HepG2 (cell line): Measurements from ENCODE around the gene JAG1. TPM values are rescaled to one million over a fixed set of nuclear protein-coding genes. Genes with fewer than 3 reads are reported as not detected.

Experiments used
- BRF2 ChIP-seq: sonication (generic); formaldehyde crosslinking; IDR thresholded peaks from 2 replicates; pipeline ENCODE4 v1.8.1; 2022; ENCODE audit warnings: mild to moderate bottlenecking, missing genetic modification reagents
- CHD4 ChIP-seq: fragments of 200-600 bp; sonication (generic); IDR thresholded peaks from 2 replicates; pipeline ENCODE4 v1.7.0; 2017; ENCODE audit warnings: mild to moderate bottlenecking, low read length, borderline replicate concordance
- CREB1 ChIP-seq, 2 experiments: fragments of 450-650 bp in 1 of 2; IDR thresholded peaks; 2 replicates each; pipeline ENCODE4 v1.6.1; 2016 to 2017; ENCODE audit warnings: control low read depth in 1 of 2, mild to moderate bottlenecking in 1 of 2, missing compliant biosample characterization in 1 of 2, missing genetic modification characterization in 1 of 2
- FIP1L1 ChIP-seq: fragments of 200-400 bp; formaldehyde crosslinking; IDR thresholded peaks from 2 replicates; pipeline ENCODE4 v1.6.1; 2018; ENCODE audit warnings: low read depth, mild to moderate bottlenecking, low read length, moderate library complexity, borderline replicate concordance; ENCODE audit not compliant: insufficient read depth
- HIVEP1 ChIP-seq: sonication (generic); formaldehyde crosslinking; IDR thresholded peaks from 2 replicates; pipeline ENCODE4 v1.4.0; 2020; ENCODE audit warnings: mild to moderate bottlenecking, missing genetic modification reagents
- IKZF1 ChIP-seq: fragments of 450-650 bp; IDR thresholded peaks from 2 replicates; pipeline ENCODE4 v1.7.1; 2016
- NKX3-1 ChIP-seq: sonication (generic); formaldehyde crosslinking; IDR thresholded peaks from 2 replicates; pipeline ENCODE4 v1.5.0; 2020; ENCODE audit warnings: missing genetic modification reagents
- NONO ChIP-seq, 2 experiments: fragments of 450-650 bp in 1 of 2; sonication (generic) in 1 of 2; formaldehyde crosslinking in 1 of 2; IDR thresholded peaks in 1 of 2; conservative IDR thresholded peaks in 1 of 2; 2 replicates each; pipeline versions ENCODE4 v1.6.1 to v1.8.0; 2017 to 2022; ENCODE audit warnings: mild to moderate bottlenecking in 1 of 2, missing genetic modification reagents in 1 of 2, moderate library complexity in 1 of 2
- PAWR ChIP-seq: sonication (generic); formaldehyde crosslinking; IDR thresholded peaks from 2 replicates; pipeline ENCODE4 v1.4.0; 2020; ENCODE audit warnings: missing genetic modification reagents, mild to moderate bottlenecking, borderline replicate concordance
- PHF8 ChIP-seq: sonication (generic); formaldehyde crosslinking; IDR thresholded peaks from 2 replicates; pipeline ENCODE4 v1.5.0; 2020; ENCODE audit warnings: missing genetic modification reagents
- STAT6 ChIP-seq: sonication (generic); formaldehyde crosslinking; IDR thresholded peaks from 2 replicates; pipeline ENCODE4 v1.4.0; 2020; ENCODE audit warnings: missing genetic modification reagents, mild to moderate bottlenecking, borderline replicate concordance
- ZBTB3 ChIP-seq: sonication (generic); formaldehyde crosslinking; IDR thresholded peaks from 2 replicates; pipeline ENCODE4 v1.4.0; 2020; ENCODE audit warnings: low read depth, mild to moderate bottlenecking, moderate library complexity, missing genetic modification reagents, borderline replicate concordance
- ZC3H4 ChIP-seq: sonication (generic); formaldehyde crosslinking; IDR thresholded peaks from 2 replicates; pipeline ENCODE4 v1.4.0; 2020; ENCODE audit warnings: missing genetic modification reagents, borderline replicate concordance
- ZFAT ChIP-seq: sonication (generic); formaldehyde crosslinking; conservative IDR thresholded peaks from 2 replicates; pipeline ENCODE4 v1.8.1; 2023; ENCODE audit warnings: missing genetic modification reagents, inconsistent platforms
- ZNF543 ChIP-seq: sonication (generic); formaldehyde crosslinking; IDR thresholded peaks from 2 replicates; pipeline ENCODE4 v1.4.0; 2020; ENCODE audit warnings: mild to moderate bottlenecking, missing genetic modification reagents
- ZNF550 ChIP-seq: sonication (generic); formaldehyde crosslinking; IDR thresholded peaks from 2 replicates; pipeline ENCODE4 v1.4.0; 2020; ENCODE audit warnings: mild to moderate bottlenecking, missing genetic modification reagents, borderline replicate concordance
- ZNF597 ChIP-seq: sonication (generic); formaldehyde crosslinking; IDR thresholded peaks from 2 replicates; pipeline ENCODE4 v1.5.0; 2020; ENCODE audit warnings: missing genetic modification reagents
- ZNF678 ChIP-seq: sonication (generic); formaldehyde crosslinking; IDR thresholded peaks from 2 replicates; pipeline ENCODE4 v1.4.0; 2020; ENCODE audit warnings: mild to moderate bottlenecking, missing genetic modification reagents
- ZNF773 ChIP-seq: sonication (generic); formaldehyde crosslinking; IDR thresholded peaks from 2 replicates; pipeline ENCODE4 v1.4.0; 2020; ENCODE audit warnings: missing genetic modification reagents, borderline replicate concordance
- ZSCAN12 ChIP-seq: sonication (generic); formaldehyde crosslinking; IDR thresholded peaks from 2 replicates; pipeline ENCODE4 v1.9.0; 2021; ENCODE audit warnings: mild to moderate bottlenecking, missing genetic modification reagents
- ZSCAN22 ChIP-seq: sonication (generic); formaldehyde crosslinking; IDR thresholded peaks from 2 replicates; pipeline ENCODE4 v1.4.0; 2020; ENCODE audit warnings: mild to moderate bottlenecking, missing genetic modification reagents
- polyA plus RNA-seq, 8 experiments: library from polyadenylated mRNA; depleted of rRNA in 3 of 8; stranded (reverse) in 7 of 8; unstranded in 1 of 8; fragments of >200 nt; fragmentation: Illumina TruSeq in 4 of 8; extraction: Trizol in 4 of 8; gene quantifications; 2 replicates each; pipeline versions ENCODE4 v1.2.1 to v1.2.3, GENCODE V29; 2011 to 2016; ENCODE audit warnings: low read depth in 4 of 8, missing spikeins in 1 of 8, mixed read lengths in 1 of 8; ENCODE audit not compliant: insufficient read depth in 1 of 8
- total RNA-seq, 5 experiments: library from RNA; depleted of rRNA; stranded (reverse); fragments of >200 nt; fragmentation: Illumina TruSeq; extraction: Trizol; gene quantifications; 2 replicates each; pipeline ENCODE4 v1.2.3, GENCODE V29; 2016; ENCODE audit warnings: low read depth in 1 of 5

JAG1 gene
- total and polyA plus RNA-seq, 2 of the 13 experiments (the other 11 are each of a cell fraction or from before 2014, with no cell fraction given), result 47.1 to 56.3 TPM

GRCh38 chr20:10672624-10673127 is 1.1 kb downstream of the JAG1 start (continued):
- TF ChIP-seq STAT6 (CRISPR knock-in tag) (no peak), HIVEP1 (CRISPR knock-in tag) (peak; percentile 53; the same call in 1 of the 2 replicates), CREB1 (IDR thresholded peaks at IDR 0.05) (peak; percentile 77), CREB1 (CRISPR knock-in tag; IDR thresholded peaks at IDR 0.05) (no peak), FIP1L1 (no peak), ZSCAN22 (CRISPR knock-in tag) (no peak), PAWR (CRISPR knock-in tag) (peak; percentile 77; the same call in 1 of the 2 replicates), CHD4 (no peak), PHF8 (CRISPR knock-in tag) (peak; percentile 60), ZBTB3 (no peak; the same call in 1 of the 2 replicates), IKZF1 (no peak), ZSCAN12 (no peak), ZC3H4 (CRISPR knock-in tag) (no peak), ZFAT (CRISPR knock-in tag) (0 out of 2 replicates have a peak, but pooled peaks have one; percentile 49), ZNF543 (CRISPR knock-in tag) (0 out of 2 replicates have a peak, but pooled peaks have one; percentile 72), ZNF678 (CRISPR knock-in tag) (no peak; the same call in 1 of the 2 replicates), BRF2 (CRISPR knock-in tag) (no peak), NKX3-1 (CRISPR knock-in tag) (peak; percentile 75; the same call in 1 of the 2 replicates), ZNF550 (CRISPR knock-in tag) (no peak; the same call in 1 of the 2 replicates), NONO (IDR thresholded peaks at IDR 0.05) (no peak), NONO (CRISPR knock-in tag; conservative IDR thresholded peaks at IDR 0.05) (no peak; the same call in 1 of the 2 replicates), ZNF597 (CRISPR knock-in tag) (0 out of 2 replicates have a peak, but pooled peaks have one; percentile 20), ZNF773 (CRISPR knock-in tag) (peak; percentile 78; the same call in 1 of the 2 replicates)
